H1 (cell line): Measurements from ENCODE around the gene SERPINB11. TPM values are rescaled to one million over a fixed set of nuclear protein-coding genes. Genes with fewer than 3 reads are reported as not detected.

ENCODE experiments used
- CHD2 ChIP-seq: IDR thresholded peaks from 2 replicates; pipeline ENCODE4 v1.6.1; 2012; ENCODE audit warnings: low read length, improper control_type of control experiment
- GABPA ChIP-seq: IDR thresholded peaks from 2 replicates; pipeline ENCODE4 v1.6.1; 2011; ENCODE audit warnings: mild to moderate bottlenecking, low read length, moderate library complexity, borderline replicate concordance; ENCODE audit not compliant: insufficient read depth
- polyA plus RNA-seq, 7 experiments: library from polyadenylated mRNA; depleted of rRNA in 3 of 7; stranded (reverse) in 5 of 7; unstranded in 2 of 7; fragments of >200 nt in 5 of 7; fragments of 200-250 nt in 2 of 7; gene quantifications; 1 replicate in 5 of 7; 2 replicates in 1 of 7; 4 replicates in 1 of 7; pipeline versions ENCODE4 v1.2.1 to v1.2.3, GENCODE V29; 2011 to 2013; ENCODE audit warnings: missing spikeins in 2 of 7, mixed read lengths in 2 of 7
- total RNA-seq: library from RNA; stranded (reverse); fragmentation: NEBNext Ultra II Directional; extraction: Animal tissue kit (Norgen Biotek cat#: 25700); gene quantifications from 2 replicates; pipeline ENCODE4 v1.2.1, GENCODE V29; 2021
- TF ChIP-seq, protein P1 (sequence below): IDR thresholded peaks from 2 replicates; pipeline ENCODE4 v1.6.1; 2011; ENCODE audit warnings: low read depth, mild to moderate bottlenecking, low read length; ENCODE audit not compliant: insufficient read depth

The SERPINB11 gene
- total and polyA plus RNA-seq, 2 of the 8 experiments (the other 6 are each of a cell fraction or from before 2014, with no cell fraction given): not detected

DNA sequence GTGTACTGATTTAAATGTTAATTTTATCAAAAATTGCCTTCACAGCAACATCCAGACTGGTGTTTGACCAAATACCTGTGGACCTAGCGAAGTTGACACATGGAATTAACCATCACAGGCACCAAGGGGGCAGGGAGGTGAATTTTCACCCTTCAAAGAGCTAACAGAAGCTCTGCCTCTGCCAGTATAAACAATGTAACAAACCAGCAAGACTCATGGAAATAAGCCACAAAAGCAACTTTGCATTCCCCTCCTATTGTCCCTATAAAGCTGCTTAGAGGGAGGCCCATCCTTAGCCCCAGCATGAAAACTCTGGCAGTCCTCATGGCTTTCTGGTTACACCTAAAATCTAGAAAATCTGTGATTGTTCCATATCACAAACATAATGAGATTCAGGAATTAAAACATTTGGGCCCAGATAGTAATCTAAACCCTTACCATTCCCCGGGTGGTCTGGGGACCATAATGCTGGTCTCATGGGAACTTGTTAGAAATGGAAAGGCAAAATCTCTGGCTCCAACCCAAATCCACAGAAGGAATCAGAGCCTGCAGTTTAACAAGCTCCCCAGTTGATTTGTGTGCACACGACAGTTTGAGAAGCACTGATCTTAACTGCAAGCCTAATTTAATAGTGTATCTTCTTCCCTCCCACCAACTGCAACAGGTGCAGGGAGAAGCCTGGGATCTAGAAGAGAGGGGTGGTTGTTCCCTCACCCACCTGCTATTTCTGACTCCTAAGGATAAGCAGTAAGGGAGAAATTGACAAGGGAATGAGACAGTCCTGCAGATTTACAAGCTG lies 23.1 kb downstream of the SERPINB11 start (continued):
- TF ChIP-seq GABPA (no peak), CHD2 (no peak)
- TF ChIP-seq, protein P1, sequence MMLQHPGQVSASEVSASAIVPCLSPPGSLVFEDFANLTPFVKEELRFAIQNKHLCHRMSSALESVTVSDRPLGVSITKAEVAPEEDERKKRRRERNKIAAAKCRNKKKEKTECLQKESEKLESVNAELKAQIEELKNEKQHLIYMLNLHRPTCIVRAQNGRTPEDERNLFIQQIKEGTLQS: no peak
